HepG2 (cell line): ENCODE measurements around the gene RUFY2. TPM values are rescaled to one million over a fixed set of nuclear protein-coding genes. Genes with fewer than 3 reads are reported as not detected.

Experiments used
- ATAC-seq: fragments of 200-7000 bp; cut with Tn5 transposase; 3 replicates; pipeline ENCODE4 v1.9.1; 2020; ENCODE audit warnings: mild to moderate bottlenecking, moderate library complexity
- BruUV-seq: library from RNA; stranded (reverse); fragments of 400-500 nt; replicated peaks from 2 replicates; lab custom pipeline; 2021; lab: Mats Ljungman, UMichigan
- CTCF ChIA-PET: fragments of 300-600 bp; formaldehyde crosslinking; extraction: SDS; loops from one replicate; lab custom pipeline; 2021; ENCODE audit warnings: low total read pairs, inconsistent platforms, low intra/inter-chr PET ratio; lab: Yijun Ruan, JAX
- POLR2A ChIA-PET: fragments of 350-600 bp; sonication (Branson Sonifier 250); formaldehyde crosslinking; loops from one replicate; lab custom pipeline; 2020; ENCODE audit warnings: antibody characterized with exemption, inconsistent platforms; lab: Yijun Ruan, JAX
- DNase-seq: peaks from one replicate; pipeline ENCODE4 v3.0.0-alpha.2; 2015; ENCODE audit warnings: low spot score
- FAIRE-seq: peaks from 3 replicates; lab custom pipeline; 2011; peaks lifted over from hg19 to GRCh38; lab: Jason Lieb, UNC
- H2AFZ ChIP-seq: one replicate; pipeline ENCODE4 v1.6.1; 2011; ENCODE audit warnings: low read length, inconsistent platforms
- H3K27ac ChIP-seq: fragments of 300-600 bp; 3 replicates; pipeline ENCODE4 v1.8.0; 2011; ENCODE audit warnings: mixed run types, mild to moderate bottlenecking, mixed read lengths, low read length, inconsistent platforms; ENCODE audit not compliant: insufficient read depth; ENCODE audit errors: extremely low read length
- H3K27me3 ChIP-seq, 2 experiments: fragments of 200-600 bp in 1 of 2; 2 replicates in 1 of 2; 3 replicates in 1 of 2; pipeline versions ENCODE4 v1.6.0 to v1.8.0; 2011; ENCODE audit warnings: low read length in 2 of 2, mild to moderate bottlenecking in 2 of 2, moderate library complexity in 2 of 2, inconsistent platforms in 1 of 2; ENCODE audit not compliant: insufficient read depth in 2 of 2, control insufficient read depth in 1 of 2
- H3K36me3 ChIP-seq, 2 experiments: fragments of 200-600 bp in 1 of 2; replicated peaks in 1 of 2; 2 replicates in 1 of 2; 3 replicates in 1 of 2; pipeline versions ENCODE4 v1.5.1 to v1.8.0; 2011; ENCODE audit warnings: low read length in 2 of 2, inconsistent platforms in 1 of 2; ENCODE audit not compliant: insufficient read depth in 2 of 2, control insufficient read depth in 1 of 2
- H3K4me1 ChIP-seq: 2 replicates; pipeline ENCODE4 v1.5.1; 2012; ENCODE audit warnings: low read length, inconsistent platforms; ENCODE audit not compliant: insufficient read depth
- H3K4me2 ChIP-seq: 2 replicates; pipeline ENCODE4 v1.6.0; 2011; ENCODE audit warnings: low read depth, low read length, inconsistent platforms
- H3K4me3 ChIP-seq, 3 experiments: fragments of 200-600 bp in 1 of 3; sonication (generic), shearing (Covaris generic) in 1 of 3; replicated peaks in 1 of 3; 2 replicates each; pipeline ENCODE4 v1.5.1; 2011 to 2016; ENCODE audit warnings: low read length in 3 of 3, inconsistent platforms in 2 of 3, low read depth in 2 of 3, mild to moderate bottlenecking in 2 of 3, control low read depth in 1 of 3, mixed read lengths in 1 of 3; ENCODE audit not compliant: insufficient read depth in 1 of 3
- H3K79me2 ChIP-seq: one replicate; pipeline ENCODE4 v1.6.1; 2011; ENCODE audit warnings: low read length, inconsistent platforms; ENCODE audit not compliant: insufficient read depth
- H3K9ac ChIP-seq: 2 replicates; pipeline ENCODE4 v1.6.0; 2011; ENCODE audit warnings: mild to moderate bottlenecking, low read depth, low read length, inconsistent platforms; ENCODE audit not compliant: insufficient read depth
- H3K9me3 ChIP-seq: 2 replicates; pipeline ENCODE4 v1.5.1; 2012; ENCODE audit warnings: mild to moderate bottlenecking, low read length
- H4K20me1 ChIP-seq: 2 replicates; pipeline ENCODE4 v1.6.0; 2011; ENCODE audit warnings: inconsistent platforms, mild to moderate bottlenecking, low read length, moderate library complexity; ENCODE audit not compliant: insufficient read depth
- FOSL2 ChIP-seq: sonication (generic); formaldehyde crosslinking; IDR thresholded peaks from 2 replicates; pipeline ENCODE4 v1.4.0; 2020; ENCODE audit warnings: missing genetic modification reagents
- GPN1 ChIP-seq: sonication (generic); formaldehyde crosslinking; IDR thresholded peaks from 2 replicates; pipeline ENCODE4 v1.5.1; 2020; ENCODE audit warnings: missing genetic modification reagents, borderline replicate concordance
- MYNN ChIP-seq: sonication (generic); formaldehyde crosslinking; IDR thresholded peaks from 2 replicates; pipeline ENCODE4 v1.4.0; 2020; ENCODE audit warnings: mild to moderate bottlenecking, low read depth, missing genetic modification reagents
- ZNF121 ChIP-seq: sonication (generic); formaldehyde crosslinking; IDR thresholded peaks from 2 replicates; pipeline ENCODE4 v1.5.0; 2020; ENCODE audit warnings: mild to moderate bottlenecking, missing genetic modification reagents
- ZNF737 ChIP-seq: sonication (generic); formaldehyde crosslinking; IDR thresholded peaks from 2 replicates; pipeline ENCODE4 v1.5.0; 2020; ENCODE audit warnings: missing genetic modification reagents, mild to moderate bottlenecking, borderline replicate concordance
- ZNF770 ChIP-seq: sonication (generic); formaldehyde crosslinking; IDR thresholded peaks from 2 replicates; pipeline ENCODE4 v1.5.0; 2020; ENCODE audit warnings: mild to moderate bottlenecking, missing genetic modification reagents
- WGBS: methylation state at CpG from one replicate; pipeline ENCODE4 v1.1.6; 2017; ENCODE audit warnings: low lambda C conversion rate; 5-methylcytosine and 5-hydroxymethylcytosine counted together
- in situ Hi-C: cut with HindIII; loops from 2 replicates; pipeline ENCODE4 v1.10.0; 2017; ENCODE audit warnings: low pct_unique_long_range_greater_than_20kb; ENCODE audit not compliant: extremely low pct_ligation_motif_present
- intact Hi-C: fragments of 100-400 bp; cut with micrococcal nuclease; formaldehyde crosslinking; loops from one replicate; pipeline ENCODE4 v1.10.0; 2022; ENCODE audit not compliant: unreplicated experiment
- polyA plus RNA-seq, 8 experiments: library from polyadenylated mRNA; depleted of rRNA in 3 of 8; stranded (reverse) in 7 of 8; unstranded in 1 of 8; fragments of >200 nt; fragmentation: Illumina TruSeq in 4 of 8; extraction: Trizol in 4 of 8; gene quantifications; 2 replicates each; pipeline versions ENCODE4 v1.2.1 to v1.2.3, GENCODE V29; 2011 to 2016; ENCODE audit warnings: low read depth in 4 of 8, missing spikeins in 1 of 8, mixed read lengths in 1 of 8; ENCODE audit not compliant: insufficient read depth in 1 of 8
- total RNA-seq, 5 experiments: library from RNA; depleted of rRNA; stranded (reverse); fragments of >200 nt; fragmentation: Illumina TruSeq; extraction: Trizol; gene quantifications; 2 replicates each; pipeline ENCODE4 v1.2.3, GENCODE V29; 2016; ENCODE audit warnings: low read depth in 1 of 5

Gene RUFY2
- total and polyA plus RNA-seq, 2 of the 13 experiments (the other 11 are each of a cell fraction or from before 2014, with no cell fraction given) = 10.1 to 16.1 TPM

GRCh38 chr10:68302871-68303270 is 104.2 kb downstream of the RUFY2 start:
- 76% methylated on average over 5 of the region's 5 CpGs for WGBS
- peaks cover 43% of the 10 kb centered on the region for H3K4me1 ChIP-seq
- intact Hi-C loops = loop anchor here (1.0 to 10.0 kb wide), 3 partner anchors 91 to 521 kb away; no protein-coding TSS in a partner anchor
- FAIRE-seq = no peak
- TF ChIP-seq ZNF737 (CRISPR knock-in tag) = no peak
- no peak for TF ChIP-seq FOSL2 (CRISPR knock-in tag)
- in situ Hi-C loops = loop anchor here (5.0 to 25.0 kb wide), 2 partner anchors 91 to 441 kb away; no protein-coding TSS in a partner anchor
- H3K36me3 ChIP-seq = no peaks in the 10 kb centered on the region
- no peak overlapping the region for H3K9ac ChIP-seq
- no peaks in the 10 kb centered on the region for H4K20me1 ChIP-seq
- BruUV-seq = no TSS peak
- no peaks in the 10 kb centered on the region for H3K79me2 ChIP-seq
- H3K27ac ChIP-seq = no peak overlapping the region
- DNase-seq = no peak
- ChIA-PET POLR2A (interaction anchor here (1.1 kb wide), 1 partner anchor 29 kb away, joined by 4 read pairs; the partner anchor contains the start of gene HNRNPH3), CTCF (interaction anchor here (2.8 kb wide), 1 partner anchor 90 kb away, joined by 20 read pairs; no protein-coding TSS in a partner anchor)
- H3K4me2 ChIP-seq = no peak overlapping the region
- H3K9me3 ChIP-seq = no peaks in the 10 kb centered on the region
- no peak overlapping the region for H3K4me3 ChIP-seq
- ATAC-seq = no peak
- no peak overlapping the region for H2AFZ ChIP-seq
- H3K27me3 ChIP-seq = no peaks in the 10 kb centered on the region

GRCh38 chr10:68302503-68302823 is 104.6 kb downstream of the RUFY2 start:
- DNase-seq = no peak
- no peak for FAIRE-seq
- intact Hi-C loops (loop anchor here (1.0 to 10.0 kb wide), 3 partner anchors 90 to 520 kb away; no protein-coding TSS in a partner anchor), in situ Hi-C loops (loop anchor here (5.0 to 25.0 kb wide), 2 partner anchors 90 to 440 kb away; no protein-coding TSS in a partner anchor)
- no peaks in the 10 kb centered on the region for H3K27me3 ChIP-seq
- ChIA-PET CTCF (interaction anchor here (2.8 kb wide), 1 partner anchor 90 kb away, joined by 20 read pairs; no protein-coding TSS in a partner anchor), POLR2A (no interaction called here)
- no peaks in the 10 kb centered on the region for H3K36me3 ChIP-seq
- no peak overlapping the region for H3K9ac ChIP-seq
- H3K27ac ChIP-seq = no peak overlapping the region
- peaks cover 43% of the 10 kb centered on the region for H3K4me1 ChIP-seq
- ATAC-seq = no peak
- H3K4me2 ChIP-seq = no peak overlapping the region
- no peaks in the 10 kb centered on the region for H3K79me2 ChIP-seq
- WGBS = 52% methylated on average over 2 of the region's 2 CpGs
- TF ChIP-seq ZNF770 (CRISPR knock-in tag) (peak; percentile 82), GPN1 (no peak), MYNN (no peak), ZNF121 (CRISPR knock-in tag) (peak; percentile 87)
- no TSS peak for BruUV-seq
- no peaks in the 10 kb centered on the region for H4K20me1 ChIP-seq
- H3K4me3 ChIP-seq = no peak overlapping the region
- no peaks in the 10 kb centered on the region for H3K9me3 ChIP-seq
- H2AFZ ChIP-seq = no peak overlapping the region
